ENCODE results near the gene STEAP3. TPM values are rescaled to one million over a fixed set of nuclear protein-coding genes. Genes with fewer than 3 reads are reported as not detected.

The STEAP3 gene
- total and polyA plus RNA-seq, 12 donors = 5.0 to 18.2 (median 7.4) TPM

GRCh38 chr2:119197529-119198239 is 25.9 kb upstream of the STEAP3 start:
- TF ChIP-seq CTCF (IDR thresholded peaks at IDR 0.05) = no peak
- Histone ChIP-seq H3K4me1 (peaks cover 0 to 5% (median 0%) of the 10 kb centered on the region in 9 donors), H3K36me3 (no peaks in the 10 kb centered on the region), H3K27ac (no peak overlapping the region), H3K27me3 (peaks cover 0 to 28% (median 9%) of the 10 kb centered on the region in 7 donors), H3K9me3 (no peaks in the 10 kb centered on the region), H3K4me3 (no peak overlapping the region)
- 63 to 65% methylated on average over 10 of the region's 10 CpGs for WGBS, 2 donors
- no peak for DNase-seq
- intact Hi-C loops (cut with DNase I) = no loop called here
- no peak for ATAC-seq

- TF ChIP-seq CTCF (IDR thresholded peaks at IDR 0.05) = no peak
- no peak for DNase-seq
- Histone ChIP-seq H3K9me3 (no peaks in the 10 kb centered on the region), H3K4me3 (no peak overlapping the region), H3K27me3 (peaks cover 0 to 28% (median 5%) of the 10 kb centered on the region in 7 donors), H3K27ac (no peak overlapping the region), H3K4me1 (peaks cover 0 to 5% (median 0%) of the 10 kb centered on the region in 9 donors), H3K36me3 (no peaks in the 10 kb centered on the region)
- ATAC-seq = peak in 1 of 8 donors; percentile 25
- WGBS, 2 donors = 62 to 70% methylated on average over 7 of the region's 7 CpGs
- intact Hi-C loops (cut with DNase I) = no loop called here
Measured at GRCh38 chr2:119198240-119198840, 25.3 kb upstream of the STEAP3 start.

- DNase-seq (no peak), ATAC-seq (no peak)
- 88 to 89% methylated on average over 5 of the region's 5 CpGs for WGBS, 2 donors
- Histone ChIP-seq H3K36me3 (no peaks in the 10 kb centered on the region), H3K4me3 (no peak overlapping the region), H3K27ac (no peak overlapping the region), H3K9me3 (no peaks in the 10 kb centered on the region), H3K4me1 (peaks cover 0 to 5% (median 0%) of the 10 kb centered on the region in 9 donors), H3K27me3 (peaks cover 0 to 15% (median 0%) of the 10 kb centered on the region in 7 donors)
- intact Hi-C loops (cut with DNase I) = no loop called here
- no peak for TF ChIP-seq CTCF (IDR thresholded peaks at IDR 0.05)
Measured at GRCh38 chr2:119201815-119202214, 21.8 kb upstream of the STEAP3 start.

- H3K27ac ChIP-seq = no peak overlapping the region
- DNase-seq = no peak
- WGBS, 2 donors = 89 to 94% methylated on average over 1 of the region's 1 CpG
- H3K4me3 ChIP-seq = no peak overlapping the region
- intact Hi-C loops (cut with DNase I) = no loop called here
- H3K9me3 ChIP-seq = no peaks in the 10 kb centered on the region
- no peak for TF ChIP-seq CTCF (IDR thresholded peaks at IDR 0.05)
- ATAC-seq = no peak
- no peaks in the 10 kb centered on the region for H3K36me3 ChIP-seq
- H3K27me3 ChIP-seq = peaks cover 0 to 16% (median 0%) of the 10 kb centered on the region in 7 donors
- peaks cover 0 to 5% (median 0%) of the 10 kb centered on the region in 9 donors for H3K4me1 ChIP-seq
Measured at GRCh38 chr2:119202610-119203310, 20.9 kb upstream of the STEAP3 start.
